ENCODE results near the gene RPS18. TPM values are rescaled to one million over a fixed set of nuclear protein-coding genes. Genes with fewer than 3 reads are reported as not detected.

The RPS18 gene
- total RNA-seq, 3 donors from 2014 or later (not counting 1 experiment from before 2014, with no cell fraction given) = 1,182 to 1,707 (median 1,500) TPM

- no peaks in the 10 kb centered on the region for H3K9me3 Mint-ChIP-seq
- TF ChIP-seq CTCF (IDR thresholded peaks at IDR 0.05) = no peak
- peak overlapping the region; percentile 95 to 97 for H3K27ac Mint-ChIP-seq
- DNase-seq (peak in 1 of 2 donors; percentile 18), ATAC-seq (no peak)
- H3K4me3 Mint-ChIP-seq = peak overlapping the region; percentile 90
- no peaks in the 10 kb centered on the region for H3K27me3 Mint-ChIP-seq (ENCODE audit: low read depth in 2 of 2)
- peak overlapping the region; percentile 94 for H3K27ac ChIP-seq (ENCODE audit: low read length)
- H3K4me1 Mint-ChIP-seq = peaks cover 22 to 37% of the 10 kb centered on the region in 2 donors
- no peaks in the 10 kb centered on the region for H3K36me3 Mint-ChIP-seq
- peak overlapping the region; percentile 68 for H3K4me3 ChIP-seq (ENCODE audit: low read length)
- no peaks in the 10 kb centered on the region for H3K9me3 ChIP-seq (ENCODE audit: control insufficient read depth, insufficient read depth, low read length)
- H3K27me3 ChIP-seq (ENCODE audit: control insufficient read depth, insufficient read depth, low read length) = no peaks in the 10 kb centered on the region
- WGBS (ENCODE audit: insufficient coverage) = 24% methylated on average over 15 of the region's 15 CpGs
- peaks cover 11% of the 10 kb centered on the region for H3K36me3 ChIP-seq (ENCODE audit: control insufficient read depth, insufficient read depth, low read length)
- H3K4me1 ChIP-seq (ENCODE audit: control insufficient read depth, insufficient read depth, low read length) = peaks cover 28% of the 10 kb centered on the region
- intact Hi-C loops (cut with micrococcal nuclease) = loop anchor here (1.0 kb wide), 2 partner anchors 21 to 50 kb away; partner anchors contain the start of genes RXRB, SLC39A7 and VPS52
Measured at GRCh38 chr6:33249732-33250630, 21.9 kb upstream of the RPS18 start.

GRCh38 chr6:33250731-33251130 lies 21.1 kb upstream of the RPS18 start:
- DNase-seq (no peak), ATAC-seq (no peak)
- peaks cover 22 to 37% of the 10 kb centered on the region in 2 donors for H3K4me1 Mint-ChIP-seq
- no peaks in the 10 kb centered on the region for H3K9me3 Mint-ChIP-seq
- peak overlapping the region; percentile 90 for H3K4me3 Mint-ChIP-seq
- no peaks in the 10 kb centered on the region for H3K27me3 Mint-ChIP-seq (ENCODE audit: low read depth in 2 of 2)
- no peak for TF ChIP-seq CTCF (IDR thresholded peaks at IDR 0.05)
- Histone ChIP-seq H3K4me1 (ENCODE audit: control insufficient read depth, insufficient read depth, low read length) (peaks cover 28% of the 10 kb centered on the region), H3K27ac (ENCODE audit: low read length) (no peak overlapping the region), H3K4me3 (ENCODE audit: low read length) (no peak overlapping the region), H3K9me3 (ENCODE audit: control insufficient read depth, insufficient read depth, low read length) (no peaks in the 10 kb centered on the region), H3K36me3 (ENCODE audit: control insufficient read depth, insufficient read depth, low read length) (peaks cover 14% of the 10 kb centered on the region), H3K27me3 (ENCODE audit: control insufficient read depth, insufficient read depth, low read length) (no peaks in the 10 kb centered on the region)
- intact Hi-C loops (cut with micrococcal nuclease) = no loop called here
- peak overlapping the region; percentile 95 to 97 for H3K27ac Mint-ChIP-seq
- 98% methylated on average over 13 of the region's 13 CpGs for WGBS (ENCODE audit: insufficient coverage)
- H3K36me3 Mint-ChIP-seq = no peaks in the 10 kb centered on the region

GRCh38 chr6:33251395-33252012 lies 20.4 kb upstream of the RPS18 start:
- no peaks in the 10 kb centered on the region for H3K9me3 ChIP-seq (ENCODE audit: control insufficient read depth, insufficient read depth, low read length)
- peaks cover 28% of the 10 kb centered on the region for H3K4me1 ChIP-seq (ENCODE audit: control insufficient read depth, insufficient read depth, low read length)
- H3K9me3 Mint-ChIP-seq = no peaks in the 10 kb centered on the region
- no peak overlapping the region for H3K4me3 ChIP-seq (ENCODE audit: low read length)
- 89% methylated on average over 6 of the region's 6 CpGs for WGBS (ENCODE audit: insufficient coverage)
- no peak for ATAC-seq
- DNase-seq = no peak
- no peaks in the 10 kb centered on the region for H3K36me3 Mint-ChIP-seq
- H3K4me3 Mint-ChIP-seq = peak overlapping the region; percentile 7
- peaks cover 22 to 37% of the 10 kb centered on the region in 2 donors for H3K4me1 Mint-ChIP-seq
- H3K27ac Mint-ChIP-seq = peak overlapping the region in 1 of 2 donors; percentile 95
- no peaks in the 10 kb centered on the region for H3K27me3 Mint-ChIP-seq (ENCODE audit: low read depth in 2 of 2)
- no peak for TF ChIP-seq CTCF (IDR thresholded peaks at IDR 0.05)
- intact Hi-C loops (cut with micrococcal nuclease) = no loop called here
- H3K27ac ChIP-seq (ENCODE audit: low read length) = no peak overlapping the region
- H3K27me3 ChIP-seq (ENCODE audit: control insufficient read depth, insufficient read depth, low read length) = no peaks in the 10 kb centered on the region
- peaks cover 14% of the 10 kb centered on the region for H3K36me3 ChIP-seq (ENCODE audit: control insufficient read depth, insufficient read depth, low read length)

All from natural killer cell (primary cell).